Endodermal cell (in vitro differentiated cells): ENCODE data around the gene EPN2. TPM values are rescaled to one million over a fixed set of nuclear protein-coding genes. Genes with fewer than 3 reads are reported as not detected.

Experiments
- DNase-seq: peaks from one replicate; pipeline ENCODE4 v3.0.0-alpha.2; 2017
- H3K27ac ChIP-seq: 2 replicates; pipeline ENCODE4 v1.5.1; 2013; ENCODE audit warnings: mild to moderate bottlenecking, low read depth, low read length, moderate library complexity
- H3K27me3 ChIP-seq: 2 replicates; pipeline ENCODE4 v1.6.1; 2013; ENCODE audit warnings: mild to moderate bottlenecking, low read length, moderate library complexity; ENCODE audit not compliant: insufficient read depth, control insufficient read depth, poor library complexity, severe bottlenecking
- H3K36me3 ChIP-seq: 2 replicates; pipeline ENCODE4 v1.7.0; 2013; ENCODE audit warnings: mild to moderate bottlenecking, low read length, moderate library complexity; ENCODE audit not compliant: control insufficient read depth, insufficient read depth
- H3K4me1 ChIP-seq: one replicate; pipeline ENCODE4 v1.7.0; 2013; ENCODE audit warnings: low read length; ENCODE audit not compliant: control insufficient read depth, insufficient read depth
- H3K4me3 ChIP-seq: 2 replicates; pipeline ENCODE4 v1.5.1; 2013; ENCODE audit warnings: mild to moderate bottlenecking, low read length, moderate library complexity
- H3K9ac ChIP-seq: 2 replicates; pipeline ENCODE4 v1.6.1; 2013; ENCODE audit warnings: mild to moderate bottlenecking, low read length, moderate library complexity; ENCODE audit not compliant: poor library complexity, severe bottlenecking; ENCODE audit errors: extremely low read depth
- H3K9me3 ChIP-seq: 2 replicates; pipeline ENCODE4 v1.6.1; 2013; ENCODE audit warnings: mild to moderate bottlenecking, low read length, moderate library complexity; ENCODE audit not compliant: control insufficient read depth
- H3K27ac Mint-ChIP-seq: 2 replicates; pipeline ENCODE4 v1.8.0; 2020; ENCODE audit warnings: mixed read lengths
- H3K27me3 Mint-ChIP-seq: 2 replicates; pipeline ENCODE4 v1.8.0; 2021; ENCODE audit warnings: mild to moderate bottlenecking, mixed read lengths; ENCODE audit not compliant: insufficient read depth
- H3K36me3 Mint-ChIP-seq: 2 replicates; pipeline ENCODE4 v1.8.0; 2020; ENCODE audit warnings: low read depth, mixed read lengths
- H3K4me1 Mint-ChIP-seq: 2 replicates; pipeline ENCODE4 v1.8.0; 2020; ENCODE audit warnings: mixed read lengths
- H3K4me3 Mint-ChIP-seq: 2 replicates; pipeline ENCODE4 v1.8.0; 2020; ENCODE audit warnings: mild to moderate bottlenecking, moderate library complexity, mixed read lengths
- H3K9me3 Mint-ChIP-seq: 2 replicates; pipeline ENCODE4 v1.8.0; 2020; ENCODE audit warnings: mild to moderate bottlenecking, mixed read lengths
- WGBS, 2 experiments: methylation state at CpG; one replicate each; pipeline versions ENCODE4 v1.1.5 to v1.1.7; 2013; ENCODE audit warnings: missing lambda C conversion rate in 2 of 2, mixed read lengths in 1 of 2; ENCODE audit not compliant: insufficient coverage in 1 of 2, insufficient read length in 1 of 2; 5-methylcytosine and 5-hydroxymethylcytosine counted together
- total RNA-seq, 2 donors: library from RNA; stranded (reverse); fragmentation: NEBNext Ultra II Directional in 1 of 2; extraction: Animal tissue kit (Norgen Biotek cat#: 25700) in 1 of 2; gene quantifications; 2 replicates in 1 of 2; 3 replicates in 1 of 2; pipeline ENCODE4 v1.2.1, GENCODE V29; 2021
- TF ChIP-seq, protein P1 (sequence below): fragments of 200-600 bp; sonication (generic); conservative IDR thresholded peaks from 2 replicates; pipeline ENCODE4 v1.5.0; 2021; ENCODE audit warnings: antibody characterized with exemption, mild to moderate bottlenecking

EPN2 gene
- total RNA-seq, 2 donors from 2014 or later, result 46.0 to 50.9 TPM

DNA sequence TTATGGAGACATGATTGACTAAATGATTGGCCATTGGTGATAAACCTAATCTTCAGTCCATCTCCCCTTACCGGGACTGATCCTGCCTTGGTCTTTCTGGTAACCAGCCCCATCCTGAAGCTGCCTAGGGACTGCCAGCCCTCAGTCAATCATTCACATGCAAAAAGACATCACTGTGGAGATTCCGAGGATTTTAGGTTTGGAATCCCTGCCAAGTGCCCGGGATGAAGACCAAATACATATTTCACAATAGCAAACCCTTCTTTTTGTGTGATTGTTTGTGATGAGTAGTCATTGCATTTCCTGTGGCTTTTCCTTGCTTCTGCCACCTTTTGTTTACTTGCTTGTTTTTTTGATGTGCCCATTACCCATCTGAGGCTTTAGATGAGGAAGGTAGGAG lies 44.0 kb downstream of the EPN2 start:
- peaks cover 4% of the 10 kb centered on the region for H3K4me1 ChIP-seq
- DNase-seq, result no peak
- H3K9ac ChIP-seq, result no peak overlapping the region
- H3K9me3 ChIP-seq, result no peaks in the 10 kb centered on the region
- no peaks in the 10 kb centered on the region for H3K27me3 ChIP-seq
- Mint-ChIP-seq H3K4me3 (no peak overlapping the region), H3K27ac (no peak overlapping the region), H3K4me1 (peaks cover 27% of the 10 kb centered on the region), H3K9me3 (no peaks in the 10 kb centered on the region), H3K27me3 (no peaks in the 10 kb centered on the region), H3K36me3 (peaks cover 30% of the 10 kb centered on the region)
- 88 to 94% methylated on average over 1 to 3 of the region's 3 CpGs for WGBS, 2 experiments
- no peak overlapping the region for H3K27ac ChIP-seq
- TF ChIP-seq, protein P1, sequence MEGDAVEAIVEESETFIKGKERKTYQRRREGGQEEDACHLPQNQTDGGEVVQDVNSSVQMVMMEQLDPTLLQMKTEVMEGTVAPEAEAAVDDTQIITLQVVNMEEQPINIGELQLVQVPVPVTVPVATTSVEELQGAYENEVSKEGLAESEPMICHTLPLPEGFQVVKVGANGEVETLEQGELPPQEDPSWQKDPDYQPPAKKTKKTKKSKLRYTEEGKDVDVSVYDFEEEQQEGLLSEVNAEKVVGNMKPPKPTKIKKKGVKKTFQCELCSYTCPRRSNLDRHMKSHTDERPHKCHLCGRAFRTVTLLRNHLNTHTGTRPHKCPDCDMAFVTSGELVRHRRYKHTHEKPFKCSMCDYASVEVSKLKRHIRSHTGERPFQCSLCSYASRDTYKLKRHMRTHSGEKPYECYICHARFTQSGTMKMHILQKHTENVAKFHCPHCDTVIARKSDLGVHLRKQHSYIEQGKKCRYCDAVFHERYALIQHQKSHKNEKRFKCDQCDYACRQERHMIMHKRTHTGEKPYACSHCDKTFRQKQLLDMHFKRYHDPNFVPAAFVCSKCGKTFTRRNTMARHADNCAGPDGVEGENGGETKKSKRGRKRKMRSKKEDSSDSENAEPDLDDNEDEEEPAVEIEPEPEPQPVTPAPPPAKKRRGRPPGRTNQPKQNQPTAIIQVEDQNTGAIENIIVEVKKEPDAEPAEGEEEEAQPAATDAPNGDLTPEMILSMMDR, result no peak
- no peak overlapping the region for H3K4me3 ChIP-seq
- peaks cover 32% of the 10 kb centered on the region for H3K36me3 ChIP-seq

DNA sequence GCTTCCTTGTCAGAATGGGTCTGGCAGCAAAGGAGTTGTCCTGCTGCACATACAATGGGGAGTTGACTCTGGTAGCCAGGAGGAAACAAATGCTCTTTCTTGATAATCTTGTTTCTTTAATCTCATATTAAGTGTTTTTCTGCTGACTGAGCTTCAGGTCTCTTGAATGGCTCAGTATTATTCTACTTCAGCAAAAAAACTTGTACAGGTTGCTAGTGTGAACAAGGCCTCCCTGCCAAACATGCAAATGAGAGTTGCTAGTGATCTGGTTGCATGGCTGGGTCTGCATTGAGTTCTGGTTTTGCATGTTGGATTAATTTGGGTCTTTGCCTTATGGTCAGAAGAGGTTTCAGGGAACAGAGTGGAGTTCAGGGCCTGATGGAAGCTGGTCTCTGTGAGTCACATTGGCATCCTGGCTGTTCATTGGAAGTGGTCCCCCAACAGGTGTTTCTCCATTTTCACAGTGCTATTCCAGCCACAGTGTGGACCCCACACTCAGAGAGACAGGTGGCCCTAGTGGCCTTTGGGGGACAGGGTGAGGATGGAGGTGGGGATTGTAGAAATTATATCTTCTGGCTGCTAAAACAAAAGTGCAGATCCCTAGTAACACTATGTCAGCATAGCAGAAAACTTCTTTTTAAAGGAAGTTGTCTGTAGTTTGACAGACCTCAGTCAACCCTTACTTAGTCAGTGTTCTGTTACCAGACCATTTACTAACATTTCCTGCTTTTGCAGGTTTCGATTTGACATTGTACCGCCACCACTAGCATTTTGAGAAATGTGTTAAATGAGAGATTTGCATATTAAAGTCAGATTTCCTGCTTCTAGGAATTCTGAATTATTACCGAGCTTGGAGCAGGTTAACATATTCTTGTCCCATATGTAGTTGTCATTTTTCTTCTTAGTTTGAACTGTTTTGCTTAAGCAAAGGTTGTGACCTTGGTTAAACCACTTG lies 47.1 kb downstream of the EPN2 start:
- Histone ChIP-seq H3K9me3 (no peaks in the 10 kb centered on the region), H3K36me3 (peaks cover 40% of the 10 kb centered on the region), H3K9ac (no peak overlapping the region), H3K4me1 (peaks cover 4% of the 10 kb centered on the region), H3K4me3 (no peak overlapping the region), H3K27ac (no peak overlapping the region), H3K27me3 (no peaks in the 10 kb centered on the region)
- Mint-ChIP-seq H3K9me3 (no peaks in the 10 kb centered on the region), H3K4me3 (no peak overlapping the region), H3K4me1 (peaks cover 37% of the 10 kb centered on the region), H3K36me3 (peaks cover 30% of the 10 kb centered on the region), H3K27ac (no peak overlapping the region), H3K27me3 (no peaks in the 10 kb centered on the region)
- WGBS, 2 experiments, result 89 to 100% methylated on average over 3 of the region's 3 CpGs
- TF ChIP-seq, protein P1, result no peak
- DNase-seq, result no peak

DNA sequence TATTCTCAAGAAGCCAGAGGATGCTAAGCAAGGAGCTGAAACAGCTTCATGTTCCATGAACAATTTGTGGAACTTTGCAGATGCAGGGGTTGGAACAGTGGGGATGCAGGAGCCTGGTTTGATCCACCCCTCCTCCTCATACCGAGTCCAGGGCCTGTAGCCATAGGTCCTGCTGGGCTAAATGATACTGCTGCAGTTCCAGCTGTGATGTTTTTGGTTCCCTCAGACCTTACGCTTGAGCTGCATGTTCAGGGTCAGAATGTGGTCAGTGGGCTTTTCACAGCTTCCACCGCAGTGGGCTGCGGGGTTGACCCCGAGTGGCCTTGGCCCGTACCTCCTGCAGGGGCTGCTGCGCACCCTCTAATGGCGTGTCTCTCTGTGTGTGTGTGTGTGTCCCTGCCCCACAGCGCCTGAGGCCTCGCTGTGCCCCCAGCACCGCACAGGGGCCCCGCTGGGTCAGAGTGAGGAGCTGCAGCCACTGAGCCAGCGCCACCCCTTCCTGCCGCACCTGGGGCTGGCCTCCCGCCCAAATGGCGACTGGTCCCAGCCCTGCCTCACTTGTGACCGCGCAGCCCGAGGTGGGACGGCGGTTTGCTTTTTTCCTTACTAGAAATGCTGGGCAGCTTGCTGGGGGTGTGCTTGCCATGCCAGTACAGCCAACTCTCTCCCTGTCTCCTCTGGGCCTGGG lies 48.2 kb downstream of the EPN2 start:
- no peaks in the 10 kb centered on the region for H3K27me3 Mint-ChIP-seq
- H3K9me3 ChIP-seq, result no peaks in the 10 kb centered on the region
- H3K4me1 Mint-ChIP-seq, result peaks cover 39% of the 10 kb centered on the region
- peaks cover 4% of the 10 kb centered on the region for H3K4me1 ChIP-seq
- DNase-seq, result no peak
- no peaks in the 10 kb centered on the region for H3K9me3 Mint-ChIP-seq
- peaks cover 32% of the 10 kb centered on the region for H3K36me3 Mint-ChIP-seq
- no peak overlapping the region for H3K9ac ChIP-seq
- H3K36me3 ChIP-seq, result peaks cover 34% of the 10 kb centered on the region
- peak overlapping the region; percentile 18 for H3K27ac ChIP-seq
- 90 to 93% methylated on average over 11 to 21 of the region's 21 CpGs for WGBS, 2 experiments
- TF ChIP-seq, protein P1, result no peak
- no peak overlapping the region for H3K27ac Mint-ChIP-seq
- no peak overlapping the region for H3K4me3 ChIP-seq
- no peak overlapping the region for H3K4me3 Mint-ChIP-seq
- no peaks in the 10 kb centered on the region for H3K27me3 ChIP-seq
